ENCODE measurements around the gene RHOT2. TPM values are rescaled to one million over a fixed set of nuclear protein-coding genes. Genes with fewer than 3 reads are reported as not detected.

RHOT2 gene
- 29.9 and 38.2 TPM in 2 replicates for total RNA-seq

GRCh38 chr16:667780-668518, at the start of gene RHOT2:
Gene RHOT2, plus strand, starts transcription at chr16:668132. Its CDS starts 68 bp downstream, at chr16:668200.

DNA sequence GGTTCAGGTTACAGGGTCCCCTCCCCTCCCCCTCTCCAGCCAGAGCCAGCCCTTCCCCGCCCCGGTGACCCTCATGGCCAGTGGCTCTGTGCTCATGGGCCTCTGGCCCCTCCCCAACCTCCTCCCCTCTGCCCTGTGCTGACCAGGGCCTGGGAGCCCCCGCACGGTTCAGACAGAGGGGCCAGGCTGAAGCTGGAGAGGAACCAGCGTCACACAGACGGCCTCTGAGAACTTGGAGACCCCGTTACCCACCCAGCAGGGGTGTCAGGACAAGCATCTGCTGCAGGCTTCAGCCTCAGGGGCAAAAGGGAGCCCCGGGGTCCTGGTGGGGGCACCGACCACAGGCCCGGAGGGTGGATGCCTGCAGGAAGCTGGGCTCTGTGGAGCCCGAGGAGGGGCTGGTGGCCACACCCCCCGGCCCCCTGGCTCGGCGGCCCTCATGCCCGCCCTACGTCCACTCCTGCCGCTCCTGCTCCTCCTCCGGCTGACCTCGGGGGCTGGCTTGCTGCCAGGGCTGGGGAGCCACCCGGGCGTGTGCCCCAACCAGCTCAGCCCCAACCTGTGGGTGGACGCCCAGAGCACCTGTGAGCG, 37.0 kb upstream of the RHOT2 start, which contains the start of gene WFIKKN1:
Gene WFIKKN1, plus strand, starts transcription at position 171 of the 591 bp plus-strand sequence. Its CDS starts 269 bp downstream, at position 440.

DNA sequence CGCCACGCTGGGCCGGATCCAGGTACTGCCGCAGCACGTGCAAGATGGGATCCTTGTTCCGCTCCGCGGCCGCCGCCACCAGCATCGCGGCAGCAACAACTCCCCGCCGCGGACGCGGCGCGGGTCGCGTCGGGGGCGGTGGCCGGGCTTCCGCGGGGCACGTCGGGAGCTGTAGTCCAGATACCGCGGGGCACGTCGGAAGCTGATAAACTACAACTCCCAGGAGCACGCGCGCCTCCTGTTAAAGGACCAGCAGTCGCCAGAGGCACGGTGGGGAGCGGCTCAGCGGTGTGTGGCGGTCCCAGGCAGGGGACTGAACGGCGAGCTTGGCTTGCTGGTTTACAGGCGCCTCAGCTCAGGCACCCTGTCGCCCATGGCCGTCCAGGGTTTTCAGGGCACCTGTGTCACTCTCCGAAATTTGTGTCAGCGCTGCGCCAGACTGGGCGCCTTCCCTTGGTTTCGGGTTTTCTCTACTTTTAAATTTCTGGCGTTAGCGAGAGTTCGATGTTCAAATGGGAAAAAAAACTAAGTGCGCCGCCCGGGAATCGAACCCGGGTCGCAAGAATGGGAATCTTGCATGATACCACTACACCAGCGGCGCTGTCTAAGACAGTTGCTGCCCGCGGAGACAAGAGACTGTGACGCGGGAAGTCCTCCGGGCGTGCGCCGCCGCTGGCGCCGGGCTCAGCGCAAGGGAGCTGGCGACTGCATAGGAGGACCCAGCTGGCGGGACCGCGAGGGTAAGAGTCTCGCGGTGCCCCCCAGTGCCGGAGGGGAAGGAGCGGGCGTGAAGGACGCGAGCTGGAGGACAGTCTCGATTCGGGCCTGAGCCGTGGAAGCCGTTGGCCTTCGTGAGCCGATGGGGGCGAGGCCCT, 31.5 kb upstream of the RHOT2 start, which contains the start of gene METTL26:
Gene METTL26, minus strand, starts transcription at position 100 of the 875 bp plus-strand sequence. Its CDS starts 15 bp downstream, at position 85.

GRCh38 chr16:641326-642188, 26.4 kb upstream of the RHOT2 start, which contains the start of gene MCRIP2:
Gene MCRIP2, plus strand, starts transcription at chr16:641828. Its CDS starts 164 bp downstream, at chr16:641992.

DNA sequence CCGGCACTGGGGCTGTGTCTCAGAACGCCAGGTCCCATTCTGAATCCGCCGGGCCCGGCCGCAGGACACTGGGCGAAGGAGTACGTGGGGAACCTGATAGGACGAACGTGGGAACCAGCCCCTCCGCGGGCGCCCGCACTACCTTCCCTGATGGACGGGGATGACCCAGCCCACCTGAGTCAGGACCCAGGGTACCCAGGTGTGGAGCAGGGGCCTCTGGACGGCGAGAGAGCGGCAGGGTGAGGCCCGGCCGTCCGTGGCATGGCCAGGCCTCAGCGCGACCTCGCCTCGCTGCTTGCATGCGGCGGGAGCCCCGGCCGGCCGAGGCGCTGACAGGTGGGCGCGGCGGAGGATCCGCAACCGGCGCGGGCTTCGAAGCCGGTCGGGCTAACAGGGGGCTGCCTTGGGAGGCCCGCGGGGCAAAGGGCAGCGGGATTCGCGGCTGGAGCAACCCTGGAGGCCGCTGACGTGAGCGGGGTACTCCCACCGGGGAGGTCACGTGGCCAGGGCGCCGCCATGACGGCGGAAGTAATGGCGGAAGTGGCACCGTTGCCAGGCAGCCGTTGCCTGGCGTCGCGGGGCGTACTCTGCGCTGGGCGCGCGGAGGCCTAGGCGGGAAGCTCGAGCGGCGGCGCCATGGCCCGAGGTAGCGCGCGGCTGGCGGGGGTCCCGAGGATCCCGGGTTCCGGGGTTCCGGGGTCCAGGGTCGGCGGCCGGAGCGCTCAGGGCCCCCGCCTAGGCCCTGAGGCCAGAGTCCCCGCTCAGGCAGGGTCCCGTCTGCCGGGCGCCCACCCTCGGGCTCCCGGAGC, 18.9 kb upstream of the RHOT2 start, which contains the start of gene WDR90:
Gene WDR90, plus strand, starts transcription at position 585 of the 809 bp plus-strand sequence. Its CDS starts 52 bp downstream, at position 637.

DNA sequence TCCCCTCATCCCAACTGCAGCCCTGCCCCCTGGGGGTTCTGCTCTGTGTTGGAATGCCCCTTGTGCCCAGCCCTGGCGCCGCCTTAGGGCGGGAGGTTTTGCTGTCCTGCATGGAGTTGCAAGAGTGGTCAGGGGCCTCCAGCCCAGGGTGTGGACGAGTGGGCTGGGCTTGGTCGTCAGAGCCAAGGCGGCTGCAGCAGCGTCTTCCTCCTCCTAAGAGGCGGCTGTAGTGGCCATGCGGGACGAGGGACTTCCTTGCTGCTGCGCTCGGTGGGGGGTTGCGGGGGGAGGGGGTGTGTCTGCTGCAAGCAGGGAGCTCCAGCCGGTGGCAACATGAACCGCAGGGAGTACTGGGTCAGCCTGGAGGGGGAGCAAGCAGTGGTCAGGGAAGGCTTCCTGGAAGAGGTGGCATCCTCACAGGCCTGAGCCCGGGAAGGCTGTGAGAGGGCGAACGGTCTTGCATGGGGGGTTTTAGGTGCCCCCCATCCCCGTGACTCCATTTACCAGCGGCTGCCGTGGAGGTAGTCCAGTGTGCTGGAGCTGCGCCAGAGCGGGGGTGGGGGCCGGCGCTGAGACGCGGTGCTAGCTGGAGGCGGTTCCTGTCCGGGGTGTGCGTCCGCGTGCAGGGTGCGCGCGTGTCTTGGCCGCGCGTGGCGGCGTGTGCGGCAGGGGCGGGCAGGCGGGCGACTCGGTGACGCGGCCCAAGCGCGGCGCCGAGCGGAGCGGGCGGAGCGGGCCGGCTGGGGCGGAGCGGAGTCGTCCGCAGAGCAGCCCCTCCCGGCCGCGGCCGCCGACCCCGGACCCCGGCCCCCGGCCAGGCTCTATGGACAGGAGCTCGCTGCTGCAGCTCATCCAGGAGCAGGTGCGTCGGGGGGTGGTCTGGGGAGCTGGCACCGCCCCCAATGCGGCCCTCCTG, 7.3 kb downstream of the RHOT2 start, which contains the start of gene RHBDL1:
Gene RHBDL1, plus strand, starts transcription at position 704 of the 916 bp plus-strand sequence. Its CDS starts 120 bp downstream, at position 824.

DNA sequence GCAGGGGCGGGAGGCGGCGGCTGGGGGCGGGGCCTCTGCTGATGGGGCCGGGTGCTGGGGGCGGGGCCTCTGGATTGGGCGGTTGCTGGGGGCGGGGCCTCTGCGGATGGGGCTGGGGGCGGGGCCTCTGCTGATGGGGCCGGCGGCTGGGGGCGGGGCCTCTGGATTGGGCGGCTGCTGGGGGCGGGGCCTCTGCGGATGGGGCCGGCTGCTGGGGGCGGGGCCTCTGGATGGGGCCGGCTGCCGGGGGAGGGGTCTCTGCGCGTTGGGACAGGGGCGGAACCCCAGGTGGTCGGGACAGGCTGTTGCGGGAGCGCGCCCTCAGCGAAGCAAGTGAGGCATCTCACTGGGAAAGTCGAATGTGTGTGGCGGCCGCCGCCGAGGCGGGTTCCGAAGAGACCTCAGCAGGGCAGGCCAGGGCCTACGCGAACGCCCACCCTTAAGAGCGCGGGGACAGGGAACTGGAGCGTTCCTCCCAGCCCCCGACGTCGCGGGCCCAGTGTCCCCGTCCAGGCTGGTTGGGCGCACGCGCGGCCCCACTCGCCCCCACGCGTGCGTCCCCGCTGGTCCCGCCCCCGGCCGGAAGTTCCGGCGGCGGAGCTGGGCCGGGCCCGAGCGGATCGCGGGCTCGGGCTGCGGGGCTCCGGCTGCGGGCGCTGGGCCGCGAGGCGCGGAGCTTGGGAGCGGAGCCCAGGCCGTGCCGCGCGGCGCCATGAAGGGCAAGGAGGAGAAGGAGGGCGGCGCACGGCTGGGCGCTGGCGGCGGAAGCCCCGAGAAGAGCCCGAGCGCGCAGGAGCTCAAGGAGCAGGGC, 12.1 kb downstream of the RHOT2 start, which contains the start of gene STUB1:
Gene STUB1, plus strand, starts transcription at position 597 of the 811 bp plus-strand sequence. Its CDS starts 116 bp downstream, at position 713.

DNA sequence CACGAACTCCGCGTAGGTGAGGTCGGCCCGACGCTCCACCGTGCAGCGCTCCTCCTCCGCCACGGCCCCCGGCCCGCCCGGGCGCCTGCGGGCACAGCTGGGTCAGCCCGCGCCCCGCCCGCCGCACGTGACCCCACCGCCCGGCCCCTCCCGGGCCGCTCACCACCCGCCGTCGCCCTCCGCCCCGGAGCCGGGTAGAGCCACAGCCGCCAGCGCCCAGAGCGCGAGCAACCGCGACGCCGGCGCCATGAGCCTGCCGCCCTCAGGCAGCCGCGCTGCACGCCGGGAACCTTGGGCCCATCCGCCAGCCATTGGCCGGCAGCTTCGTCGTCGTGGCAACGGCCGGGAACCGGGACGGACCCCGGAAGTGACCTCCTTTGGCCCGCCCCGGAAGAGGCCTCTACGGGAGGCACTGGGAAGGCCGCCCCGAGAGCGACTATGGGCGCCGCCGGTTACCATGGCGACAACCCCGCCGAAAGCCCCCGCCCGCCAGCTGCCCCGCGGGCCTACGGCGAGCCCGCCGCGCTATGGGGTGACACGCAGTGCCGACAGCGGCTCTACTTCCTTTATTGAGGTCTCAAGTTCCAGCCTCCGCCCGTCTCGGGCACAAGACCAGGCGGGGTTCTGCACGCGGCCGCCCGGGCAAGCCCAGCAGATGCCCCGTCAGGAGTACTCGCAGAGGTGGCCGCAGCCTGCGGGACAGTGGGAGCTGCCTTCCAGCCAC, 16.3 kb downstream of the RHOT2 start, which contains the start of gene JMJD8:
Gene JMJD8, minus strand, starts transcription at position 264 of the 724 bp plus-strand sequence. Its CDS starts 15 bp downstream, at position 249.

DNA sequence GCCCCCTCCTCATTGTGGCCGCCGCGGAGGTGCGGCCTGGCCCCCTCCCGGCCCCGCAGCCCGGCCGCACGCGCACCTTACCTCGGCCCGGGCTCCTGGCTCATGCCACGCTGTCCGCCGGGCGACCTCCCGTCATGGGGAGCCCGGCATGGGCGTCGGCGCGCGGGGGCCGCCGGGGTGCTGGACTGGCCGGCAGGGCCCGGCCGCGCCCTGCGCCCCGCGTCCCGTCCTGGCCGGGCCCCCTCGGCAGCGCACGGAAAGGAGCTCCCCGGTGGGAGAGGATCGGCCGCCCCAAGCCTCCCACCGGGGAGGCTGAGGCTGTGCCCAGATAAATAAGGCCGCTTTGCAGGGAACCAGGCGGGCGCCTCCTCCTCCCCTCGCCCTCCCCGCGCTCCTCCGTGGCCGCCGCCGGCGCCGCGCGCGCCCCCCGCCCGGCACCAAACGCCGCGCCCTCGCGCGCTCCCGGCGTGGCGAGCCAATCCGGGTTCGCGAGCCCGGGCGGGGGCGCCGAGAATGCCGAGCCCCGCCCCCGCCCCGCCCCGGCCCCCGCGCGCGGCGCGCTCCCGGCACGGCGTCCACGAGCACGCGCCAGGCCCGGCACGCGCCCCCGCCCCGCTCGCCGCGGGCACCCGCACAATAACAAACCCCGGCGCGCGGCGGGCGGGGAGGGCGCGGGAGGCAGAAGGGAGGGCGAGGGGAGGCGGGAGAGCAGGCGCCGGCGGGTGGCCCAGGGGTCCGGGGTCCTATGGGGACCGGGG, 37.7 kb downstream of the RHOT2 start, which contains the start of gene FBXL16:
Gene FBXL16, minus strand, starts transcription at position 371 of the 758 bp plus-strand sequence. CDS start 8,396 bp downstream, outside the sequence.

GRCh38 chr16:714558-715476, 46.9 kb downstream of the RHOT2 start, which contains the start of gene METRN:
Gene METRN, plus strand, starts transcription at chr16:715118. Its CDS starts 172 bp downstream, at chr16:715290.

GRCh38 chr16:720990-721764, 53.2 kb downstream of the RHOT2 start, which contains the start of gene ANTKMT:
Gene ANTKMT, plus strand, starts transcription at chr16:721146. Its CDS starts 129 bp downstream, at chr16:721275.

